NCI-H1930 (cell line): ENCODE results near the gene NR3C2.

Experiments used
- DNase-seq, 2 experiments: peaks; one replicate each; lab custom pipeline; 2025; lab: John Stamatoyannopoulos, UW

The NR3C2 gene

GRCh38 chr4:148056879-148057278 is 385.3 kb downstream of the NR3C2 start:
- no peak for DNase-seq

DNA sequence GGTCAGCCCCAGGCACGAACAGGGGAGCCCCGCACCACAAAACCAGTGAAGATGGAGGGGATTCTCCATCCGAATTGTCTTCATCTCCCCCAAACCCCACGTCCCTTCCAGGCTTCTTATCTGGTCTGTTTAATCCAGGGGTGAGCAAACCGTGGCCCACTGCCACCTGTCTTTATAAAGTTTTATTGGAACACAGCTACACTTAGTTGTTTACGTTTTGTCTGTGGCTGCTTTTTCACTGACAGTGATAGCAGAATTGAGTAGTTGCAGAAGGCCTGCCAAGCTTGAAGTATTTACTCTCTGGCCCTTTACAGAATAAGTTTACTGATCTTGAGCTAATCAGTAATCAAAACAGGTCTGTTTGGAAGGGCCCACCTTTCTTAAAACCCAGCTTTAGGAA is 386.4 kb downstream of the NR3C2 start:
- DNase-seq = no peak

- no peak for DNase-seq
Observed at GRCh38 chr4:148054275-148054674, 387.9 kb downstream of the NR3C2 start.

GRCh38 chr4:148053298-148054003 is 388.8 kb downstream of the NR3C2 start:
- DNase-seq = no peak

DNA sequence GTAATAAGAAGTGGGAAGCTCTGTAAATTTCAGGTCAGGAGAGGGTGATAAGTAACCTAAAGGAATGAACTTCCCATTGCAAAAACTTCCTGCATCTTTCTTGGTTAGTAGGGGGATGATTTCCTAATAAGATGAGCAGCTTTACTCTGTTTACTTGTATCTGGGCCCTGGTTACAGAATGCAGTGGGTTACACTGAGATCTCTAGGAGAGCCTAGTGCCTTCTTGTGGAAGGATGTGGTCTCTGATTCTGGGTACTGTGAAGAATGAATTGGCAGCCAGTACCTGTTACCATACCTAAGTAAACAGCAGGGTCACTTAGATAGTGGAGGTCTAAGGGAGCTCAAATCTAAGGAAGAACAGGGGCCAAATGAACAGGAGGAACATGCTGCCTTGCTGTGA is 389.8 kb downstream of the NR3C2 start:
- no peak for DNase-seq

GRCh38 chr4:148051403-148051802 is 390.8 kb downstream of the NR3C2 start:
- no peak for DNase-seq

- DNase-seq = no peak
Observed at GRCh38 chr4:148048598-148048997, 393.6 kb downstream of the NR3C2 start.

DNA sequence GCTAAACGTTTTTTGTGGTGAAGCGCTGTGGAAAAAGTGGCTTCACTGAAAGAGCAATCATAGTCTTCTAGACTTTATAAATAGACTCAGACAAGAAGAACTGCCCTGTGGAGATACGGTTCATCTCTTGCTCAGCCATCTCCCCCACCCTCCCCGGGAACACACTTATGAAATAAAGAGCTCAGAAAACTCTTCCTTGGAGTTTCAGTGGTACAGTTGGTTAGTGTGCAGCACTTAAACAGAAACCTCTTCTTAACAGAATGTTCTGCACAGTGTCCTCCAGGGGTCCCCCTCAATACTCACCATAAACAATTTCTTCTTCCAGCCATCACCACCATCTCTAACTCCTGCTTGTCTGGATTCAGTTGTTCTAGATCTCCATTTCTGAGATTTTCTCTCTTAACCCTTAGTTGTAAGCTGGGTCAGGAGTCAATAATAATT is 397.3 kb downstream of the NR3C2 start:
- no peak for DNase-seq

DNA sequence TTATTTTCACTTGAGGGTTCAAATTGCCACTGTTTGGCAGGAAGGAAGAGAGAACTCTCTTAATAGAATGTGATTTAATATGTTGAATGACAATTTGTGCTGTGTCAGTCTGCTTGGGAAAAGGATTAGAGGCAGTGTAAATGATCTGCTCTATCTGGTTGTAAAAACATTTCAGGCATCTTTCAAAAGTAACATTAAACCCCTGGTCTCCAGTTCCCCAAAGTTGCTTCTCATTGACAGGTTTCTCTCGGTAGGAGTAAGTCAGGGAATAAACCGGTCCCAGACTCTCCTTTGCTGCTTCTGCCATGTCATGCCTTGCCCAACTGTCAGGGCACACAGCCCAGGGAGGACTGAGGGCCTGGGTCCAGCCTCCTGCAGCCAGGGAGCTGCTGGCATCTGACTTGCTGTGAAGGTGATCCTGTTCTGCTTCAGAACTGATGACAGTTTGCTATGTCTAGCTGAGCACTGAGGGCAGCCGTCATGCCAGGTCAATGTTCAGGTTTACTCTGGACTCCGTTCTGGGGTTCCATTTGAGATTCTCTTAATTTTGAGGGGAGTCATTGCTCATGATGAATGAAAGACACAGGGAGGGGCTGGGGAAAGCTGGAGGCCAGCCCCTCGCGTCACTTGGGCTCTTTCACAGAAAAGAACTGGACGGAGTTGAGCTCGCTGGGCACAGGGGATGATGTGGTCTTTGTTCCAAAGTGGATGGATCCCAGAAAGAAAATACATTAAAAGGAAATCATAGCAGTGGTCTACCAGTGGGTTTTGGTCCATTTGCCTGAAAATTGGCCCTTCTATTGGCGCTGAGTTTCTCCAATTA is 397.9 kb downstream of the NR3C2 start:
- DNase-seq = no peak

GRCh38 chr4:148041606-148042329 is 400.4 kb downstream of the NR3C2 start:
- no peak for DNase-seq

DNA sequence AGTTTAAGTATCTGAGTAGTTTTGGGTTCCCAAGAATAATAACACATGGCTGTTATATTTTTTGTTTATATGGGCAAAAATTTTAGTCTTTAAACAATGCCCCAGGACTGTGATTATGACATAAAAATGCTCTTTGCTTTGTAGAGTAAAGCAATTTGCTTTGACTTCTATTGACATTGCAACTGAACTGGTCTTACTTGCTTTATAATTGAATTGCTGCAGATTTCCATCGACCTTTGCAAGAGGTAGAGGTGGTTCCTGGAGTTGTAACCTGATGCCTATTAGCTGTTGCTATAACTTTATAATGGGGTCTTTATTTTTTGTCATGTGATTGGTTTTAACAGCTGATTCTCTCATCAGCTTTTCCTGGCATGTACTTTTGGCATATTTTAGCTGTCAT is 407.4 kb downstream of the NR3C2 start:
- DNase-seq = no peak

GRCh38 chr4:148030193-148030873 is 411.9 kb downstream of the NR3C2 start:
- DNase-seq = no peak

GRCh38 chr4:148029781-148030180 is 412.4 kb downstream of the NR3C2 start:
- no peak for DNase-seq
